Vagina (tissue), 2 donors: Measurements from ENCODE around the gene GTF2H3. TPM values are rescaled to one million over a fixed set of nuclear protein-coding genes. Genes with fewer than 3 reads are reported as not detected.

ENCODE experiments used
- DNase-seq, 2 donors: peaks; one replicate each; pipeline ENCODE4 v3.0.0-alpha.2; 2017; ENCODE audit errors: extremely low spot score in 2 of 2
- H3K27ac ChIP-seq: fragments of 200-600 bp; sonication (generic); one replicate; pipeline ENCODE4 v1.5.1; 2019
- H3K27me3 ChIP-seq: fragments of 200-600 bp; sonication (generic); one replicate; pipeline ENCODE4 v1.5.1; 2019
- H3K36me3 ChIP-seq, 2 donors: fragments of 200-600 bp; sonication (generic); one replicate each; pipeline ENCODE4 v1.5.1; 2017 to 2019
- H3K4me1 ChIP-seq: fragments of 200-600 bp; sonication (generic); one replicate; pipeline ENCODE4 v1.5.1; 2019
- H3K4me3 ChIP-seq, 2 donors: fragments of 200-600 bp; sonication (generic); 1 replicate in 1 of 2; 2 replicates in 1 of 2; pipeline ENCODE4 v1.5.1; 2016 to 2019
- H3K9me3 ChIP-seq: fragments of 200-600 bp; sonication (generic); one replicate; pipeline ENCODE4 v1.5.1; 2019
- CTCF ChIP-seq, 3 experiments: fragments of 450-650 bp in 2 of 3; fragments of 200-600 bp in 1 of 3; sonication (generic) in 1 of 3; IDR thresholded peaks; one replicate each; pipeline ENCODE4 v1.5.1; 2017 to 2019; ENCODE audit warnings: antibody characterized with exemption in 3 of 3, mild to moderate bottlenecking in 2 of 3, moderate library complexity in 2 of 3
- POLR2A ChIP-seq, 2 donors: fragments of 450-650 bp; IDR thresholded peaks; one replicate each; pipeline ENCODE4 v1.6.1; 2017; ENCODE audit warnings: antibody characterized with exemption in 2 of 2, mild to moderate bottlenecking in 2 of 2, moderate library complexity in 2 of 2
- POLR2AphosphoS5 ChIP-seq, 2 donors: sonication (generic); formaldehyde crosslinking; IDR thresholded peaks; one replicate each; pipeline ENCODE4 v1.9.0; 2017; ENCODE audit warnings: antibody characterized with exemption in 2 of 2, mild to moderate bottlenecking in 2 of 2, low read depth in 1 of 2; ENCODE audit not compliant: insufficient read depth in 1 of 2
- intact Hi-C: fragments of 100-400 bp; cut with DNase I; formaldehyde crosslinking; loops from one replicate; pipeline ENCODE4 v1.15.1; 2023
- small RNA-seq: library from RNA; depleted of rRNA; stranded (forward); fragments of <200 nt; gene quantifications from one replicate; pipeline ENCODE3, GENCODE V24; 2016
- total RNA-seq: library from RNA; depleted of rRNA; stranded (reverse); fragments of >200 nt; gene quantifications from one replicate; pipeline ENCODE4 v1.2.3, GENCODE V29; 2016

GTF2H3 gene
- total RNA-seq, 1 donor from 2014 or later = 21.1 TPM

- DNase-seq = no peak
- TF ChIP-seq POLR2A (IDR thresholded peaks at IDR 0.05) = no peak
- TF ChIP-seq POLR2AphosphoS5 (IDR thresholded peaks at IDR 0.05; ENCODE audit: insufficient read depth in 1 of 2, low read depth in 1 of 2) = no peak
- TF ChIP-seq CTCF (IDR thresholded peaks at IDR 0.05) = no peak
- peaks cover 0 to 55% of the 10 kb centered on the region in 2 donors for H3K36me3 ChIP-seq
Observed at GRCh38 chr12:123696207-123696606, 62.6 kb downstream of the GTF2H3 start.

DNA sequence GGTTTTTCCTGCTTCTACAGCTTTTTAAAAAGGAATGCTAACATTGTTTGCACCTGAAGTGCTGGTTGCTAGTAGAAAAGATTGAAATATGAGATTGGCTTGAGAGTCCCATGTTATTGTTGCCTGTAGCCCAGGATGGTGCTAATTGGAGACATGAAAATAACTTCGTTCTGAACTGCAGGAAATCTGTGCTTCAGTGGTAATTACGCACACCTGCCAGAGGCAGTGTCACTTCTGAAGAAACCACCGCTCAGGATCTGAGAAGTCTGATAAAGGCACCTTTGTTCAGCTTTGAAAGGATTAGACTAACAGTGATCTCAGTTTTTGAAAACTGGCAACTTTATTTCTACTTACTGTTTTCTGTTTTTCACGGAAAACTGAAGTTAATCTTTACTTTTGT is 63.0 kb downstream of the GTF2H3 start:
- H3K4me1 ChIP-seq = no peaks in the 10 kb centered on the region
- no peaks in the 10 kb centered on the region for H3K9me3 ChIP-seq
- no peaks in the 10 kb centered on the region for H3K27me3 ChIP-seq
- no peak for DNase-seq
- H3K27ac ChIP-seq = no peak overlapping the region
- H3K4me3 ChIP-seq = no peak overlapping the region
- peaks cover 0 to 53% of the 10 kb centered on the region in 2 donors for H3K36me3 ChIP-seq
- no peak for TF ChIP-seq CTCF (IDR thresholded peaks at IDR 0.05)
- no peak for TF ChIP-seq POLR2AphosphoS5 (IDR thresholded peaks at IDR 0.05; ENCODE audit: insufficient read depth in 1 of 2, low read depth in 1 of 2)
- no peak for TF ChIP-seq POLR2A (IDR thresholded peaks at IDR 0.05)
- intact Hi-C loops = no loop called here

More at GRCh38 chr12:123696207-123696606, 62.6 kb downstream of the GTF2H3 start:
- no peaks in the 10 kb centered on the region for H3K4me1 ChIP-seq
- H3K27ac ChIP-seq = no peak overlapping the region
- H3K27me3 ChIP-seq = no peaks in the 10 kb centered on the region
- intact Hi-C loops = no loop called here
- H3K9me3 ChIP-seq = no peaks in the 10 kb centered on the region
- no peak overlapping the region for H3K4me3 ChIP-seq

DNA sequence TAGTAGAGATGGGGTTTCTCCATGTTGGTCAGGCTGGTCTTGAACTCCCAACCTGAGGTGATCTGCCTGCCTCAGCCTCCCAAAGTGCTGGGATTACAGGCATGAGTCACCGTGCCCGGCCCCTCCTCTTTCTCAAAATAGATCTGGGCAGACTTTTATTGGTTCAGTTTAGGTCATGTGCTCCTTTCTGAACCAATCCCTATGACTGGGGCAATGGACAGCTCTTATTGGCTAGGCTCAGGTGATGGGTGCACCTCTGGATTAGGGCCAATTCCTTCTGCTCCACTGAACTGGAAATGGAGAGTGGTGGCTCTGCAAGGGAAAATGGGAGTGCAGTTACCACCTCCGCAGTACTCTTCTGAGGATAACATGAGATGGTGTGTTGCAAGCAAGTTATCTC is 72.3 kb downstream of the GTF2H3 start:
- Histone ChIP-seq H3K27me3 (no peaks in the 10 kb centered on the region), H3K9me3 (no peaks in the 10 kb centered on the region), H3K4me3 (no peak overlapping the region), H3K36me3 (peaks cover 0 to 5% of the 10 kb centered on the region in 2 donors), H3K4me1 (peaks cover under 1% of the 10 kb centered on the region), H3K27ac (no peak overlapping the region)
- DNase-seq = no peak
- intact Hi-C loops = no loop called here
- no peak for TF ChIP-seq POLR2AphosphoS5 (IDR thresholded peaks at IDR 0.05; ENCODE audit: insufficient read depth in 1 of 2, low read depth in 1 of 2)
- no peak for TF ChIP-seq POLR2A (IDR thresholded peaks at IDR 0.05)
- TF ChIP-seq CTCF (IDR thresholded peaks at IDR 0.05) = no peak

DNA sequence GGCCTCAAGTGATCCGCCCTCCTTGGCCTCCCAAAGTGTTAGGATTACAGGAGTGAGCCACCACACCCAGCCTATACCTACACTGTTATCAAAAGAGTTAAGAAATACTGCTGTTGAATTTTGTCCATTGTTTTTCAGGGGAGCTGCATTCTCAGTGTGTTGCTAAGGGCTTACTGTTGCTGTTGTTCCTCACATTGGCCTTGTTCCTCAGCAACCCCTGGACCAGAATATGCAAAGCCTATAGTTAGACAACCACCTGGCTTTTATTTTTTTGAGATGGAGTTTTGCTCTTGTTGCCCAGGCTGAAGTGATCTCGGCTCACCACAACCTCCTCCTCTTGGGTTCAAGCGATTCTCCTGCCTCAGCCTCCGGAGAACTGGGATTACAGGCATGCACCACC is 73.8 kb downstream of the GTF2H3 start:
- DNase-seq = no peak
- no peak for TF ChIP-seq POLR2A (IDR thresholded peaks at IDR 0.05)
- no peak for TF ChIP-seq CTCF (IDR thresholded peaks at IDR 0.05)
- TF ChIP-seq POLR2AphosphoS5 (IDR thresholded peaks at IDR 0.05; ENCODE audit: insufficient read depth in 1 of 2, low read depth in 1 of 2) = no peak
- intact Hi-C loops = no loop called here
- no peaks in the 10 kb centered on the region for H3K27me3 ChIP-seq
- H3K27ac ChIP-seq = no peak overlapping the region
- no peaks in the 10 kb centered on the region for H3K9me3 ChIP-seq
- H3K36me3 ChIP-seq = peaks cover 0 to 5% of the 10 kb centered on the region in 2 donors
- H3K4me3 ChIP-seq = no peak overlapping the region
- peaks cover 8% of the 10 kb centered on the region for H3K4me1 ChIP-seq

Small RNAs within 50 kb of the gene (small RNA-seq; reads per million reads assigned to genes)
- 0.69 reads per million for gene SNORA9B

Other genes starting within 250 kb of the GTF2H3 start
- 42.2 TPM for gene KMT5A, start 249.7 kb upstream of the GTF2H3 start, total RNA-seq
- 9.6 TPM for gene RILPL2, start 197.1 kb upstream of the GTF2H3 start, total RNA-seq
- 16.9 TPM for gene SNRNP35, start 175.7 kb upstream of the GTF2H3 start, total RNA-seq
- gene RILPL1, start 100.1 kb upstream of the GTF2H3 start, total RNA-seq = 29.7 TPM
- 110 TPM for gene TMED2, start 49.3 kb upstream of the GTF2H3 start, total RNA-seq
- gene DDX55, start 31.7 kb upstream of the GTF2H3 start, total RNA-seq = 16.5 TPM
- gene EIF2B1, start 143 bp upstream of the GTF2H3 start, total RNA-seq = 55.2 TPM
- 6.1 TPM for gene TCTN2, start 37.3 kb downstream of the GTF2H3 start, total RNA-seq
- 24.8 TPM for gene ATP6V0A2, start 78.5 kb downstream of the GTF2H3 start, total RNA-seq
- not detected for gene DNAH10, start 128.5 kb downstream of the GTF2H3 start, total RNA-seq